Measurements from ENCODE around the gene KCNK7.
A peak's percentile ranks its signal among the peaks of the same experiment; 100 is the strongest.

KCNK7 gene

GRCh38 chr11:65625628-65626342 lies 30.2 kb upstream of the KCNK7 start:
- peak in 1 of 2 experiments; percentile 43 for DNase-seq

DNA sequence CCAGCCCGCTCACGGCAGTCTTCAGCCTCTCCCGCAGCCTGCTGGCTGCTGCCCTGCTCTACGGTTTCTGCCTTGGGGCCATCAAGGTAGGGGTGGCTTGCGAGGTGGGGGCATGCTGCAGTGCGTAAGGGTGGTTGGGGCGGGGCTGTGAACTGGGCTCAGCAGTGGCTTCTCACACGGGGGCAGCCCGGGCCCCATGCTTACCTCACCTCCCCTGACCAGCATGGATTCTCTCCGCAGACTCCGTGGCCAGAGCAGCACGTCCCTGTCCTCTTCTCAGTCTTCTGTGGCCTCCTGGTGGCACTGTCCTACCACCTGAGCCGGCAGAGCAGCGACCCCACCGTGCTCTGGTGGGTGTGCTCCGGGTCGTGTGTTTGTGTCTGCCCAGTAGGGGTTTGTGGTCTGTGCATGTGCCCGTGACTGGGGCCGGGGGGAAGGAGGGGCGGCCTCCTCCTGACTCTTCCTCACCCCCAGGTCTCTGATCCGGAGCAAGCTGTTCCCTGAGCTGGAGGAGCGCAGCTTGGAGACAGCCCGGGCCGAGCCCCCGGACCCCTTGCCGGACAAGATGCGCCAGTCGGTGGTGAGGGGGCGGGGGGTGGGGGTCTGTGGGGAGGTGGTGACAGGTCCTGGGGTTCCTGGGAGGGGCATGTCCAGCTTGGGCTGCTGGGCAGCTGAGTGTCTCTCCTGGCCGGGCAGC lies 29.5 kb upstream of the KCNK7 start:
- no peak for DNase-seq

- no peak for DNase-seq
Observed at GRCh38 chr11:65623852-65624616, 28.4 kb upstream of the KCNK7 start.

GRCh38 chr11:65623177-65623576 lies 27.6 kb upstream of the KCNK7 start:
- no peak for DNase-seq

DNA sequence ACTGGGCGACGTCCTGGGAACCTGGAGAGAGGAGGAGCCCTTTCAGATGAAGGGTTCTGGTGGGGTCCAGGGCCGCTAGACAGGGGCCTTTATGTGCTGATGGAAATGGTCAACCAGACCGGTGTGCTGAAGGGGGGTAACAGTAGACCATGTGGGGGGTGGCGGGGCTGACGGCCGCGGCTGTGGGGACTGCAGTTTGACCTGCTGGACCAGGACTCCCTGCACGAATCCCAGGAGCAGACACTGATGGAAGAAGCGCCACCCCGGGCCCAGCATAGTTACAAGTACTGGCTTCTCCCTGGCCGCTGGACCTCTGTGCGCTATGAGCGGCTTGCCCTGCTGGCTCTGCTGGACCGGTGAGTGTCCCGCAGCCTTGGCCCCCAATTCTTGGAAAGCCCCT lies 26.4 kb upstream of the KCNK7 start:
- no peak for DNase-seq

GRCh38 chr11:65621460-65621859 lies 25.9 kb upstream of the KCNK7 start:
- no peak for DNase-seq

GRCh38 chr11:65620666-65621065 lies 25.1 kb upstream of the KCNK7 start:
- no peak for DNase-seq

DNA sequence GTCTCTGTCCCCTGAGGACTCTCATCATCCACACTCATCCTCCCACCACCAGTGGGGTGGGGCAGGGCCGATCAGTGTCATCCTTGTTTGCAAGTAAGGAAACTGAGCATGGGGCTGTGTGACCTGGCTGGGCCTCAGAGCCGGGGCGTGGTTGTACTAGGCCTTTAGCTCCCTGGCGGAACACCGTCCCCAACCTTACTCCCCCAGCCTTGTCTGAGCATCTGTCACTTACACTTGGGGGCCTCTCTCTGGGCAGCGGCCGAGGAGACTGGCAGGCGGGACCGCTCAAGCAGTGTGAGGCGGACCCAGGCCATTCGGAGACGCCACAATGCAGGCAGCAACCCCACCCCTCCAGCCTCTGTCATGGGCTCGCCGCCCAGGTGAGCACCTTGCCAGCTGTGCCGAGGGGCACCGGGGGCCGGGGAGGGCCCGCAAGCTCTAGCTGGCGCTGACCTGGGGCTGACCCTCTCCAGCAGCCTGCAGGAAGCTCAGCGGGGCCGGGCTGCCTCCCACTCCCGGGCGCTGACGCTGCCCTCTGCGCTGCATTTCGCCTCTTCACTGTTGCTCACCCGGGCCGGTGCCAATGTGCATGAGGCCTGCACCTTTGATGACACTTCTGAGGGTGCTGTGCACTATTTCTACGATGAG lies 23.8 kb upstream of the KCNK7 start:
- no peak for DNase-seq

DNA sequence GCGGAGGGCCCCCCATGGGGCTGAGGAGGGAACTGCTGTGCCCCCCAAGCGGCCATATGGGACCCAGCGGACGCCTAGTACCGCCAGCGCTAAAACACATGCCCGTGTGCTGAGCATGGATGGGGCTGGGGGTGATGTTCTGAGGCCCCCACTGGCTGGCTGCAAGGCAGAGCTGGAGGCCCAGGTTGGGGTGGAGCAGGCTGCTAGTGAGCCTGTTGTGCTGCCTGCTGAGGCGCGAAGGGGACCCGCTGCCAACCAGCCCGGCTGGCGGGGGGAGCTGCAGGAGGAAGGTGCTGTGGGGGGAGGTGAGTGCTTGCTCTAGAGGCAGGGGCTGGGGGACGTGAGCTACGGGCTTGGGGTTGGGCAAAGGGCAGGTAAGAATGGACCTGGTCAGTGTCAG lies 23.2 kb upstream of the KCNK7 start:
- DNase-seq = no peak

GRCh38 chr11:65617990-65618751 lies 22.6 kb upstream of the KCNK7 start:
- no peak for DNase-seq

- DNase-seq = no peak
Observed at GRCh38 chr11:65617136-65617850, 21.7 kb upstream of the KCNK7 start.

DNA sequence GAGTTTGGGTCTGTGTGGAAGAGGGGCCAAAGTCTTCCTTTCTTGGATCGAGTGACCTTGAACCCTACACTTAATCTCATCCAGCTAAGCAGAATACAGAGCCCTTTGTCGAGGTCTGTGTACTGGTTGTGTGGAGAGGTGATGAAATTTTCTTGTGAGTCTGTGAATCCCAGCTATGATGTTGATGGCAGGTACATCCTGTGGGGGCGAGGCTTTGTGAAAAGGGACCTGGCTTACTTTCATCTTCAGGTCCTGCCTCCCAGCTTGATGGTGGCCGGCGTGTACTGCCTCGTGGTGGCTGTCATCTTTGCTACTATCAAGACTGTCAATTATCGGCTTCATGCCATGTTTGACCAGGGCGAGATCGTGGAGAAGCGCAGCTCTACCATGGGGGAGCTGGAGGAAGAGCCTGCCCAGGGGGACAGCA lies 21.0 kb upstream of the KCNK7 start:
- no peak for DNase-seq

GRCh38 chr11:65615950-65616574 lies 20.5 kb upstream of the KCNK7 start:
- DNase-seq = peak in 1 of 2 experiments; percentile 59

DNA sequence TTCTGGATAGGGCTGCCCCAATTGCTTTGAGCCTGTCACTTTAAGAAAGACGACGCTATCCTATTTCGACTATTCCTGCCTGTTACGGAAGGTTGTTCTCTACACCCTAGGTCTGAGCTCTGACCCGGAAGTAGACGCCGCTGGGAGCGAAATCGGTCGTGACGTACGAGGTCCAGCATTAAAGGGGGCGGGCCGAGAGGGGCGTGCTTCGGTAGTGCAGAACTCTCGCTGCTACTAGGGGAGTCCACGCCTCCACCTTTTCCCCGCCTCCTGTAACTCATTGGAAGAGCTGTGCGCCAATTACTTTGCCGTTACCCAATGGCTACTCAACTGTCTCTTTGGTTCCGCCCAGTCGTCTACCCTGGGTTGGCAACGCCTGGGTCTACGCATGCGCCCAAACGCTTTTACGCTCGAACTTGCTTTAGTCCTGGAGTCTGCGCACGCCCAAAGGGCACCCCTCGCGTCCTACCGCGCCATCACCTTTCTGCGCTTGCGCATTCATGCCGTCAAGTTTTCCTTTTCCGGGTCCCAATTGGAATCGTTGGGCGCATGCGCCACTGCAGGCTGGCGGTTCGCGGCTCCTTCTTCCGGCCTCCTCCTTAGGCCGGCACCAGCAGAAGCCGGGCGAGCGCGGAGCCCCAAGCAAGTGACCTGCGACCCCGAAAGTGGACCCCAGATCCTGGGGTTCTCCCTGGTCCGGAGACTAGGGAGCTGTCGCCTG lies 19.8 kb upstream of the KCNK7 start, which contains the start of gene PCNX3:
PCNX3 (plus strand) TSS at position 548 of the 721 bp plus-strand sequence. CDS start 536 bp downstream, outside the sequence.
- peak; percentile 99 to 100 for DNase-seq

DNA sequence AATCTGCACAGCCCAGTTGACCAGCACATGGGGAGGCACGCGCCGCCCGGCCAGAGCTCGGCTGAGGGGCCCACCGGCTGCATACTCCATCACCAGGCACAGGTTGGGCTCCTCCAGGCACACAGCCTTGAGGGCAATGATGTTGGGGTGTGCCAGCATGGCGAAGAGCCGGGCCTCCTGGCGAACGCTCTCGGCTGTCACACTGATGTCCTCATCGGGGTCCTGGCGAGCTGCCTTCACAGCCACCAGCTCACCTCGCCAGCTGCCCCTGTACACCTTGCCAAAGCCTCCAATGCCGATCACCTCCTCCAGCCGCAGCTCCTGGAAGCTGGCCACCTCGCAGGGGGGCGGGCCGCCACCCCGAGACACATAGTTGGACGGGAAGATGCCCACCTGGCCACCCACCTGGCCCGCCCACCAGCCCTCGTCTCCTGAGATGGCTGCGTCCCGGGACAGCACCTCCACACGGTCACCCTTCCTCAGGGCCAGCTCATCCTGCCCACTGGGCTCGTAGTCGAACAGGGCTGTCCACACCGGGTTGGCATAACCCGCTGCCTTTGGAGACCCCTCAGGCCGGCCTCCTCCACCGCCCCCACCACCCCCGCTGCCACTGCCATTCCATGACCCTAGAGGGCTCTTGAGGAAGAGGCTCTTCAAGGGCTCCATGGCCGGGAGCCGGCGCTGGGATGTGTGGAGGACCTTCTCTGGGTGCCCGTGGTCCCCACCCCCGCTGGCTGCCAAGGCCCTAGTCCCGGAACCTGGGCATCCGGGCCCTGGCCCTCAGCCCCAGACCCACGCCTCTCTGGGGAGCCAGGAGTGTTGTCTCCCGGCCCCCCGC lies 17.7 kb upstream of the KCNK7 start:
- peak in 1 of 2 experiments; percentile 34 for DNase-seq

DNA sequence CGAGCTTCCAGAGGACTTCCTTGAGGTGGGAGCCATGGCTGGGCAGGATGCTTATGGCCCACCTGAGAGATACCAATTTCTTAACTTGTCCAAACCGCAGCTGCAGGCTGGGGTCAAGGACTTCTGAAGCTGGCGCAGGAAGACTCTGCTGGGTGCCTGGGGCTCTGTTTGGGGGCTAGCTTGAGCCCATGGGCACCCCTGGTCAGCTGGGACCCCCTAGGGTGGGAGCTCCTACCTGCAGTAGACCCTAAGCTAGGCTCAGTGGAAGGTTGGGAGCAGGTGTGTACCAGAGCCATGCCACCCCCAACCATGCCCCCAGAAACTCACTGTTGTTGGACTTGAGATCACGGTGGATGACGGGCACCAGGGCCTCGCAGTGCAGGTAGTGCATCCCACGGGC lies 17.1 kb upstream of the KCNK7 start:
- DNase-seq = no peak

DNA sequence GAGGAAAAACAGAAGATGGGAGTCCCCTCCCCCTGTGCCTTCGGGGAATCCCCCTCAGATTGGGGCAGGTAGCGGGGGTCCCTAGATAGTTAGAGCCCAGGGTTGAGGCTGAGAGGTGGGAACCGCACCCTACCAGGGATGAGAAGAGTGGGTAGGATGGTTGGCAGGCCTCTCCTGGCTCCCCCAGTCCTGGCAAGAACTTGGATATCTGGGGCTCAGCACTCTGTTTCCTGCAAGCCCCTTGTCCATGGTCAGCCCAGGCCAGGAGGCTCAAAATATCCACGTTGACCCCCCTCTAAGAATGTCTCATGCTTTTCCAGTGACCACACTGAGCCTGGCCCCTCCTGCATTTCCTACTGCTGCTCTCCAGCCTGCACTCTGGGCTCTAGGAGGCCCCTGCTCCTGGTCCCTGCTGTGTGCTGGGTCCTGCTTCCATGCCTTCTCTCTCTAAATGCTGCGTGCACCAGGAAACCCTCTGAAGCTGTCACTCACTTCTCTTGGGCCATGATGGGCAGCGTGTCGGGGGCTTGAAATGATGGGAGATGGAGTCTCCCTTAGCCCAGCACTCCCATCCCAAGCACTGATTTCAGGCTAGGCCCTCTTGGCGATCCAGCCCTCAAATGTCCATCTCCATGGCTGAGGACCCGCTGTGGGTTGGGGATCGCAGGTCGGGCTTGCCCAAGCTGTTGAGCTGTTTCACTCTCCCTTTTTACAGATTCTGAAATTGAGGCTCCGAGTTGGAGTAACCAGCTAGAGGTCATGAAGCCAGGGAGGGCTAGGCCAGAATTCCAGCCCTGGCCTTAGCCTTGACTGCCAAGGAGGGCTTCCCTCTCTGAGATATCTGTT lies 16.4 kb upstream of the KCNK7 start:
- no peak for DNase-seq

GRCh38 chr11:65611028-65611757 lies 15.6 kb upstream of the KCNK7 start:
- DNase-seq = no peak
